WERI-Rb-1 (cell line): ENCODE measurements around the gene TMEM87A.

Source experiments
- DNase-seq: peaks from one replicate; pipeline ENCODE4 v3.0.0-alpha.2; 2020
- H3K27ac ChIP-seq: fragments of 250-450 bp; sonication (Bioruptor Pico); 2 replicates; pipeline ENCODE4 v1.5.1; 2020; ENCODE audit warnings: mild to moderate bottlenecking, moderate library complexity
- H3K27me3 ChIP-seq: fragments of 250-450 bp; sonication (Bioruptor Pico); 2 replicates; pipeline ENCODE4 v1.5.1; 2021; ENCODE audit warnings: mild to moderate bottlenecking, low read depth, moderate library complexity; ENCODE audit not compliant: insufficient read depth, severe bottlenecking
- H3K36me3 ChIP-seq: fragments of 250-450 bp; sonication (Bioruptor Pico); 2 replicates; pipeline ENCODE4 v1.5.1; 2020; ENCODE audit warnings: mild to moderate bottlenecking, moderate library complexity
- H3K4me3 ChIP-seq: 2 replicates; pipeline ENCODE4 v1.5.1; 2011; ENCODE audit warnings: low read depth, mild to moderate bottlenecking, control low read depth, low read length
- H3K9me3 ChIP-seq: fragments of 250-450 bp; sonication (Bioruptor Pico); 2 replicates; pipeline ENCODE4 v1.5.1; 2021; ENCODE audit warnings: mild to moderate bottlenecking, moderate library complexity; ENCODE audit not compliant: severe bottlenecking
- CTCF ChIP-seq: IDR thresholded peaks from 2 replicates; pipeline ENCODE4 v1.5.1; 2011; ENCODE audit warnings: low read depth, mild to moderate bottlenecking, control low read depth, inconsistent platforms, low read length

The TMEM87A gene

DNA sequence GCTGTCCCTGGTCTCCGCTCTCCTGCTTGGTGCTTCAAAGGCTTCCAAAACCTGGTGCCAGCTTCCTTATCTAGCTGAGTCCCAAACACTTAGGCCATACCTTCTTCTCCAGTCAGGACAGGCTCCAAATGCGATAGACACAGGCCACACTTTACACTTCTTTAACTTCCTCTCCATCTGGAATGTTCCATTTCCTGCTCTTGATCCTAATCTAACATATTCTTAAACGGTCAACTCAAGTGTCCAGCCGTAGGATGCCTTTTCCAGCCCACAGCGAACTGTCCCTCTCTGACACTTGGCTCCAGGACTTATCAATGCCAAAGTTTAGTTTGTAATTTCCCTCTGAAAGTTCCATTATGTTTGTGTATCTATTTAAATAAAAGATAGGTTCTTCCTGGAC lies 97.6 kb downstream of the TMEM87A start:
- Histone ChIP-seq H3K36me3 (peaks cover 35% of the 10 kb centered on the region), H3K27ac (no peak overlapping the region), H3K9me3 (no peaks in the 10 kb centered on the region), H3K27me3 (no peaks in the 10 kb centered on the region), H3K4me3 (no peak overlapping the region)
- TF ChIP-seq CTCF, result no peak
- DNase-seq, result no peak

DNA sequence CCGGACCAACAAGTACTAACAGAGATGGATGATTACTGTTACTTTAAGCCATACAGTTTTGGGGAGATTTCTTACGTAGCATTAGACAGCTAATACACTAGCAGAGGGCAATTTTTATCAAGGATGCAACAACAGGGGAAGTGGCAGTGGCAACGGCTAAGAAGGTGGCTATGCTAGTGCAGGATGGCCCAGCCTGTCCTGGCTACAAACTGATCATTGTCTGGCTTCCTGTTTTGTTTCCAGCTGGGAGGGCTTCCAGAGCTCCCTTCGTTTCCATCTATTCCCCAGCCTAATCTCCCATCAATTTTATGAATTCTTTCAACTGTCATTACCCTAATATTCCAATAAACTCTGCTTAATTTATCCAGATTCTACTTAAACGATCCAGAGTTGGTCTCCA lies 100.8 kb downstream of the TMEM87A start:
- peaks cover 27% of the 10 kb centered on the region for H3K36me3 ChIP-seq
- no peak overlapping the region for H3K27ac ChIP-seq
- H3K27me3 ChIP-seq, result no peaks in the 10 kb centered on the region
- TF ChIP-seq CTCF, result no peak
- H3K9me3 ChIP-seq, result no peaks in the 10 kb centered on the region
- H3K4me3 ChIP-seq, result no peak overlapping the region
- DNase-seq, result no peak

DNA sequence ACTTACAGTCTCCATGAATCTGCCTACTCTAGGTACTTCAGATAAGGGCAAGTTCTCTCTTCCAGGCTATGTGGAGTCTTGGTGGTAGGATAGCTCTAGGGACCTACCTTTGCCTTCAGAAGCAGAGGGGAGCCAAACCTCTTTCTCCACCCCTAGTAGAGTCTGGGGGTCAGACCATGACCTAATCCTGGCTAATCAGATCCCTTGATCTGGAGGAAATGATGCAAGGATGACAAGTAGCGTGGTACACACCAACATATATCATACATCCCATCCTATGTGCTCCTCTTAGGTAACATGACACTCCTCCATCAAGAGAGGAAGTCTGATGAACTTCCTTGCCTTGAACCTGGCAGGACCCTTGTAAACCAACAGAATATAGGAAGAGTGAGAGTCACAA lies 101.4 kb downstream of the TMEM87A start:
- Histone ChIP-seq H3K27me3 (no peaks in the 10 kb centered on the region), H3K9me3 (no peaks in the 10 kb centered on the region), H3K27ac (no peak overlapping the region), H3K4me3 (no peak overlapping the region), H3K36me3 (peaks cover 33% of the 10 kb centered on the region)
- DNase-seq, result no peak
- TF ChIP-seq CTCF, result no peak

DNA sequence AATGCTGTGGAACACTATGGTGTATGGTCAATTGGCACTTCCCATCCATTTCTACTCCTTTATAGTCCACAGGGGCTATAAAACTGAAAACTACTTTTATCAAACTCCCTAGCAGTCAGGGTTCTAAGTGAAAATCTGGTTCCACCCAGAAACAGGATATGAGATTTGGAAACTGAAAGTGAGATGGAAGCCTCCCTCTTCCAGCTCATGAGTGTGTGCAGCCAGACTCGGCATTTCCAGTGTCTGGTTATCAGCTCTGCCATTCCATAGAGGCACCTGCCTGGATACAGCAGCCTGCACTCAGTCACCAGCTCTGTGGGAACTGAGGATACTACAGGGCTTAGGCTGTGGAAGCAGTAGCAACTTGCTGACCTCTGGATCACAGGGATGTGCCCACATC lies 102.1 kb downstream of the TMEM87A start:
- Histone ChIP-seq H3K9me3 (no peaks in the 10 kb centered on the region), H3K27me3 (no peaks in the 10 kb centered on the region), H3K36me3 (peaks cover 40% of the 10 kb centered on the region), H3K27ac (no peak overlapping the region), H3K4me3 (no peak overlapping the region)
- TF ChIP-seq CTCF, result no peak
- no peak for DNase-seq

DNA sequence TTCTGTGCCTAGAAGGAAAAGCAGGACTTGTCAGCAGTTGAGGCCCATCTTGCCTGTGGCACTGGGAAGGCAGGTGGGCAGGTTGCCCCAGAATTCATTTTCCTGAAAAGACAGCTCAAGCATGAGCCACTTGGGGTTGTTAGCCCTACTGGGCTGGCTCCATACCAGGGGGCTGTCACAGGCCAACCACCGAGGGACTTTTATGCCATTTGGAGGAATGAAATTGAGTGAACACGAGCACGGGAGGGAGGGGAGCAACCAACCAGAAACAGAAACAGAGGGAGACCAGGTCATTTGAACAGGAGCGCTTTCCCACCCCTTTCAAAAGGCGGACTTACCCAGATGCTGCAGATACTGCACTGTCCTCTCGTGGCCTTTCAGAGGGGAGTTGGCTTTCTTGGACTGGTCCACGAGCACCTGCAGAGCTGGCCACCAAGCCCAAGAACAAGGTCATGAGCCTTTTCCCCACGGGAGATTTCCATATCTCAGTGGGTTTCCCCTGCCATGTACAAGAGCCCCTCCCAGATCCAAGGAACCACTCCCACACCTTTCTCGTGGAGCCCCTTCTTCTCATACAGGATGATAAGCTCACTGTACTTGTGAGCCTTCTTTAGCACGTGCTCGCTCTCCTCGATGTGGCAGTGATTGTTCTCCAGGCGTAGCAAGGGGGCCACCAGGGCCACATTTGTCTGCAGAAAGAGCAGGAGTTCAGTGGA lies 106.8 kb downstream of the TMEM87A start:
- Histone ChIP-seq H3K27ac (no peak overlapping the region), H3K36me3 (peaks cover 61% of the 10 kb centered on the region), H3K9me3 (no peaks in the 10 kb centered on the region), H3K27me3 (no peaks in the 10 kb centered on the region), H3K4me3 (no peak overlapping the region)
- DNase-seq, result no peak
- TF ChIP-seq CTCF, result no peak

GRCh38 chr15:42165106-42165505 lies 108.1 kb downstream of the TMEM87A start:
- Histone ChIP-seq H3K4me3 (no peak overlapping the region), H3K36me3 (peaks cover 62% of the 10 kb centered on the region), H3K27ac (no peak overlapping the region), H3K9me3 (no peaks in the 10 kb centered on the region), H3K27me3 (no peaks in the 10 kb centered on the region)
- no peak for TF ChIP-seq CTCF
- no peak for DNase-seq
